Measurements from ENCODE around the gene RAD51B.

- TF ChIP-seq POLR2AphosphoS5 (IDR thresholded peaks at IDR 0.05; ENCODE audit: low read depth, low read length), result no peak
- TF ChIP-seq, protein P1, sequence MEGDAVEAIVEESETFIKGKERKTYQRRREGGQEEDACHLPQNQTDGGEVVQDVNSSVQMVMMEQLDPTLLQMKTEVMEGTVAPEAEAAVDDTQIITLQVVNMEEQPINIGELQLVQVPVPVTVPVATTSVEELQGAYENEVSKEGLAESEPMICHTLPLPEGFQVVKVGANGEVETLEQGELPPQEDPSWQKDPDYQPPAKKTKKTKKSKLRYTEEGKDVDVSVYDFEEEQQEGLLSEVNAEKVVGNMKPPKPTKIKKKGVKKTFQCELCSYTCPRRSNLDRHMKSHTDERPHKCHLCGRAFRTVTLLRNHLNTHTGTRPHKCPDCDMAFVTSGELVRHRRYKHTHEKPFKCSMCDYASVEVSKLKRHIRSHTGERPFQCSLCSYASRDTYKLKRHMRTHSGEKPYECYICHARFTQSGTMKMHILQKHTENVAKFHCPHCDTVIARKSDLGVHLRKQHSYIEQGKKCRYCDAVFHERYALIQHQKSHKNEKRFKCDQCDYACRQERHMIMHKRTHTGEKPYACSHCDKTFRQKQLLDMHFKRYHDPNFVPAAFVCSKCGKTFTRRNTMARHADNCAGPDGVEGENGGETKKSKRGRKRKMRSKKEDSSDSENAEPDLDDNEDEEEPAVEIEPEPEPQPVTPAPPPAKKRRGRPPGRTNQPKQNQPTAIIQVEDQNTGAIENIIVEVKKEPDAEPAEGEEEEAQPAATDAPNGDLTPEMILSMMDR (IDR thresholded peaks at IDR 0.05), result no peak
- no peak for TF ChIP-seq REST (IDR thresholded peaks at IDR 0.05; ENCODE audit: insufficient read depth in 1 of 2, low read depth in 2 of 2, low read length in 1 of 2)
- TF ChIP-seq SIN3A (IDR thresholded peaks at IDR 0.05; ENCODE audit: borderline replicate concordance, insufficient read depth, low read depth, low read length), result no peak
Measured at GRCh38 chr14:67950386-67950785, 130.8 kb downstream of the RAD51B start.
